Keratinocyte (primary cell): ENCODE data around the gene JMJD7. TPM values are rescaled to one million over a fixed set of nuclear protein-coding genes. Genes with fewer than 3 reads are reported as not detected.

ENCODE experiments used
- DNase-seq: peaks from one replicate; pipeline ENCODE4 v3.0.0-alpha.2; 2011; ENCODE audit warnings: low read depth, missing footprints, low spot score
- FAIRE-seq: peaks from 2 replicates; lab custom pipeline; 2011; peaks lifted over from hg19 to GRCh38; lab: Jason Lieb, UNC
- H2AFZ ChIP-seq: 2 replicates; pipeline ENCODE4 v1.6.0; 2012; ENCODE audit warnings: low read length, control low read depth, inconsistent platforms; ENCODE audit not compliant: control insufficient read depth
- H3K27ac ChIP-seq: 2 replicates; pipeline ENCODE4 v1.5.1; 2011; ENCODE audit warnings: low read length; ENCODE audit not compliant: control insufficient read depth, insufficient read depth
- H3K27me3 ChIP-seq: 3 replicates; pipeline ENCODE4 v1.6.0; 2011; ENCODE audit warnings: low read length; ENCODE audit not compliant: control insufficient read depth, insufficient read depth; ENCODE audit errors: extremely low read depth
- H3K36me3 ChIP-seq, 2 experiments: 2 replicates in 1 of 2; 3 replicates in 1 of 2; pipeline ENCODE4 v1.5.1; 2011; ENCODE audit warnings: low read length in 2 of 2, mild to moderate bottlenecking in 1 of 2; ENCODE audit not compliant: control insufficient read depth in 2 of 2, insufficient read depth in 2 of 2; ENCODE audit errors: extremely low read depth in 1 of 2
- H3K4me1 ChIP-seq: 3 replicates; pipeline ENCODE4 v1.5.1; 2011; ENCODE audit warnings: low read length; ENCODE audit not compliant: control insufficient read depth, insufficient read depth; ENCODE audit errors: extremely low read depth
- H3K4me2 ChIP-seq: 3 replicates; pipeline ENCODE4 v1.6.0; 2011; ENCODE audit warnings: low read depth, low read length; ENCODE audit not compliant: control insufficient read depth, insufficient read depth; ENCODE audit errors: extremely low read depth
- H3K4me3 ChIP-seq, 3 experiments: fragments of 200-600 bp in 1 of 3; sonication (generic) in 1 of 3; 2 replicates in 2 of 3; 3 replicates in 1 of 3; pipeline ENCODE4 v1.5.1; 2011 to 2016; ENCODE audit warnings: low read length in 3 of 3, mild to moderate bottlenecking in 3 of 3, control low read depth in 2 of 3, inconsistent platforms in 1 of 3, low read depth in 1 of 3, mixed read lengths in 1 of 3, mixed run types in 1 of 3, moderate library complexity in 1 of 3; ENCODE audit not compliant: control insufficient read depth in 2 of 3, insufficient read depth in 2 of 3; ENCODE audit errors: extremely low read depth in 1 of 3
- H3K79me2 ChIP-seq: 2 replicates; pipeline ENCODE4 v1.6.0; 2012; ENCODE audit warnings: low read length; ENCODE audit not compliant: control insufficient read depth, insufficient read depth
- H3K9ac ChIP-seq: 3 replicates; pipeline ENCODE4 v1.6.0; 2011; ENCODE audit warnings: low read length; ENCODE audit not compliant: control insufficient read depth, insufficient read depth; ENCODE audit errors: extremely low read depth
- H3K9me1 ChIP-seq: 3 replicates; pipeline ENCODE4 v1.6.0; 2011; ENCODE audit warnings: low read length; ENCODE audit not compliant: control insufficient read depth, insufficient read depth; ENCODE audit errors: extremely low read depth
- H3K9me3 ChIP-seq: 2 replicates; pipeline ENCODE4 v1.5.1; 2012; ENCODE audit warnings: low read depth, low read length; ENCODE audit not compliant: control insufficient read depth
- H4K20me1 ChIP-seq: 3 replicates; pipeline ENCODE4 v1.6.0; 2011; ENCODE audit warnings: low read length; ENCODE audit not compliant: control insufficient read depth, insufficient read depth; ENCODE audit errors: extremely low read depth
- EZH2 ChIP-seq: IDR thresholded peaks from one replicate; pipeline ENCODE4 v1.6.1; 2012; ENCODE audit warnings: inconsistent platforms, mild to moderate bottlenecking, low read length, moderate library complexity
- dilution Hi-C: fragments of 300-500 bp; cut with MboI; formaldehyde crosslinking; loops from one replicate; pipeline ENCODE4 v1.7.0; 2020; ENCODE audit warnings: low sequenced_read_pairs; ENCODE audit not compliant: extremely low pct_ligation_motif_present
- polyA plus RNA-seq, 5 experiments: library from polyadenylated mRNA; depleted of rRNA in 3 of 5; stranded (reverse) in 3 of 5; stranded (forward) in 1 of 5; unstranded in 1 of 5; fragments of >200 nt; gene quantifications; 1 replicate in 1 of 5; 2 replicates in 3 of 5; 3 replicates in 1 of 5; pipeline versions ENCODE4 v1.2.1 to v1.2.3, GENCODE V29; 2011 to 2012; ENCODE audit warnings: missing spikeins in 2 of 5, low read depth in 1 of 5, low replicate concordance in 1 of 5
- TF ChIP-seq, protein P1 (sequence below), 3 experiments: IDR thresholded peaks in 1 of 3; conservative IDR thresholded peaks in 1 of 3; optimal IDR thresholded peaks in 1 of 3; 2 replicates in 2 of 3; 3 replicates in 1 of 3; pipeline versions ENCODE3 to v1.5.1; 2011; ENCODE audit warnings: low read length in 3 of 3, mild to moderate bottlenecking in 3 of 3, moderate library complexity in 2 of 3, control low read depth in 1 of 3, inconsistent platforms in 1 of 3; ENCODE audit not compliant: insufficient read depth in 2 of 3; ENCODE audit errors: extremely low read depth in 1 of 3

The JMJD7 gene
- polyA plus RNA-seq, 1 donor (not counting 4 experiments of a cell fraction or from before 2014, with no cell fraction given) = 8.2 TPM

DNA sequence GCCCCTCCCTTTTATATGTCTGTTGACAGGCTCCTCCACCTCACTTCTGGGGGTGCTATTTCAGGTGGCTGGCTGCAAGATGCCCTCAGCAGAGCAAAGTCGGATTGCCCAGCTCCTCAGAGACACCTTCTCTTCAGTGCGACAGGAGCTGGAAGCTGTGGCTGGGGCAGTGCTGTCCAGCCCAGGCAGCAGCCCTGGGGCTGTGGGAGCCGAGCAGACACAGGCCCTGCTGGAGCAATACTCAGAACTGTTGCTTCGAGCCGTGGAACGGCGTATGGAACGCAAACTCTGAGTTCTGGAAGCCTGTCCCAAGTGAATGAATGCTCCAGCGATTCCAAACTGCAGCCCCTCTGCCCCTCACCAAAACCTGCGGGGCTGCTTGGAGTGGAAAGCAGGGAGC, 2.7 kb upstream of the JMJD7 start:
- peaks cover 38 to 56% of the 10 kb centered on the region in 2 experiments for H3K36me3 ChIP-seq
- no peak overlapping the region for H3K27ac ChIP-seq
- peaks cover 6% of the 10 kb centered on the region for H3K79me2 ChIP-seq
- FAIRE-seq (no peak), DNase-seq (no peak)
- no peak overlapping the region for H3K4me2 ChIP-seq
- dilution Hi-C loops = no loop called here
- H4K20me1 ChIP-seq = peaks cover 4% of the 10 kb centered on the region
- no peak overlapping the region for H3K4me3 ChIP-seq
- no peaks in the 10 kb centered on the region for H3K9me1 ChIP-seq
- no peaks in the 10 kb centered on the region for H3K9me3 ChIP-seq
- no peak overlapping the region for H2AFZ ChIP-seq
- H3K27me3 ChIP-seq = no peaks in the 10 kb centered on the region
- H3K4me1 ChIP-seq = peaks cover 34% of the 10 kb centered on the region
- no peak for TF ChIP-seq EZH2
- TF ChIP-seq, protein P1, sequence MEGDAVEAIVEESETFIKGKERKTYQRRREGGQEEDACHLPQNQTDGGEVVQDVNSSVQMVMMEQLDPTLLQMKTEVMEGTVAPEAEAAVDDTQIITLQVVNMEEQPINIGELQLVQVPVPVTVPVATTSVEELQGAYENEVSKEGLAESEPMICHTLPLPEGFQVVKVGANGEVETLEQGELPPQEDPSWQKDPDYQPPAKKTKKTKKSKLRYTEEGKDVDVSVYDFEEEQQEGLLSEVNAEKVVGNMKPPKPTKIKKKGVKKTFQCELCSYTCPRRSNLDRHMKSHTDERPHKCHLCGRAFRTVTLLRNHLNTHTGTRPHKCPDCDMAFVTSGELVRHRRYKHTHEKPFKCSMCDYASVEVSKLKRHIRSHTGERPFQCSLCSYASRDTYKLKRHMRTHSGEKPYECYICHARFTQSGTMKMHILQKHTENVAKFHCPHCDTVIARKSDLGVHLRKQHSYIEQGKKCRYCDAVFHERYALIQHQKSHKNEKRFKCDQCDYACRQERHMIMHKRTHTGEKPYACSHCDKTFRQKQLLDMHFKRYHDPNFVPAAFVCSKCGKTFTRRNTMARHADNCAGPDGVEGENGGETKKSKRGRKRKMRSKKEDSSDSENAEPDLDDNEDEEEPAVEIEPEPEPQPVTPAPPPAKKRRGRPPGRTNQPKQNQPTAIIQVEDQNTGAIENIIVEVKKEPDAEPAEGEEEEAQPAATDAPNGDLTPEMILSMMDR (optimal IDR thresholded peaks at IDR 0.05 in 1 of 3, IDR thresholded peaks at IDR 0.05 in 1 of 3, conservative IDR thresholded peaks at IDR 0.05 in 1 of 3; ENCODE audit: extremely low read depth in 1 of 3, insufficient read depth in 2 of 3, low read length in 3 of 3) = no peak
- H3K9ac ChIP-seq = no peak overlapping the region

DNA sequence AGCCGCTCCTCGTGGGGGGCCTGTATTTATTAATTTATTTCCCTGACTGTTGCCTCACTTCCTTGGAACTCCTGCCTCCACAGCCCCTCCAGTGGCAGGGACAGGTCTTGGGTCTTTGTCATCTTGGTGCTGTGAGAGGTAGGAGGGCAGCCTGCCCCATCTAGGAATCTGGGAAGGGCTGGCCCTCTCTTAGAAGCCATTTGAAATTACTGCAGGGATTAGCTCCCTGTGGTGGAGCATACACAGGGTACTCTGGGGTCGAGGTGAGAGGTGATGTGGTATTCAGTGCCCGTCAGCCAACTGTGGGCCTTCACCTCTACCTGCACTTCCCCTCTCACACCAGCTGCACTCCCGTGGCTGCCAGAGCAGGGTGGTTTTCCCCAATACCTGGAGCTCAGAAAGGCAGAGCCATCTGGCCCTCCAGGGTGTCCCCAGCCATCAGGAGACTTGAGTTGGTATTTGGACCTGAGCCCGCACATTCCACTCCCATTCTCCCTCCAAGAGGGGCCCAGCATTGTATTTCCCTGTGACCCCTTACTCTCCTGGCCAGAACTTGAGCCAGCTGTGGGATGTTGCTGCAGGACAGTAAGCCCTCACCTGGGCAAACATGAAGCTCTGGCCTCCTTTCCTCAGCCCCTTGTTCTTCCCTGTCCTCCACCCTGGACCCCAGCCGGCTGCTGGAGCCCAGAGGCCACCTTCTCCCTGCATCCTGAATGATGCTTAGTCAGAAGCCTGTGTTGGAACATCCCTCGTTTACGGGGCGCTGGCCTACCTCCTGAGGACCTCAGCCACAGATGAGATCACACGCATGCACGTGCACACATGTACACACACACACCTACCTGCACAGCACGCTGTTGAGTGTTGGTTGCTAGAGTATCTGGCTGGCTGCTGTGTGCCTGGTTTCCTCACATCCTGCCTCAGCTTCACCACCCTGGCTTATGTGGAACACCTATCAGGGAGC, 2.0 kb upstream of the JMJD7 start:
- H3K4me1 ChIP-seq = peaks cover 41% of the 10 kb centered on the region
- peaks cover 6% of the 10 kb centered on the region for H3K79me2 ChIP-seq
- DNase-seq = no peak
- dilution Hi-C loops = no loop called here
- H4K20me1 ChIP-seq = peaks cover 4% of the 10 kb centered on the region
- TF ChIP-seq EZH2 = no peak
- TF ChIP-seq, protein P1 (optimal IDR thresholded peaks at IDR 0.05 in 1 of 3, IDR thresholded peaks at IDR 0.05 in 1 of 3, conservative IDR thresholded peaks at IDR 0.05 in 1 of 3; ENCODE audit: extremely low read depth in 1 of 3, insufficient read depth in 2 of 3, low read length in 3 of 3) = no peak
- peak overlapping the region; percentile 67 for H3K9ac ChIP-seq
- FAIRE-seq = peak; percentile 82
- peak overlapping the region; percentile 83 for H3K27ac ChIP-seq
- no peak overlapping the region for H2AFZ ChIP-seq
- H3K9me1 ChIP-seq = no peaks in the 10 kb centered on the region
- H3K36me3 ChIP-seq = peaks cover 35 to 52% of the 10 kb centered on the region in 2 experiments
- H3K4me3 ChIP-seq = no peak overlapping the region
- no peaks in the 10 kb centered on the region for H3K27me3 ChIP-seq
- H3K4me2 ChIP-seq = no peak overlapping the region
- H3K9me3 ChIP-seq = no peaks in the 10 kb centered on the region
